CD4-positive, alpha-beta T cell (primary cell): ENCODE measurements around the gene RIPOR2. TPM values are rescaled to one million over a fixed set of nuclear protein-coding genes. Genes with fewer than 3 reads are reported as not detected.

ENCODE experiments used
- ATAC-seq: fragments of 200-7000 bp; cut with Tn5 transposase; one replicate; pipeline ENCODE4 v1.10.0; 2022; ENCODE audit warnings: mild to moderate bottlenecking; ENCODE audit not compliant: poor library complexity
- CTCF ChIA-PET: fragments of 350-600 bp; sonication (Branson Sonifier 250); formaldehyde crosslinking; loops from one replicate; lab custom pipeline; 2021; ENCODE audit warnings: antibody characterized with exemption, inconsistent platforms; lab: Charles Lee
- POLR2A ChIA-PET: fragments of 350-600 bp; sonication (Branson Sonifier 250); formaldehyde crosslinking; loops from one replicate; lab custom pipeline; 2021; ENCODE audit warnings: antibody characterized with exemption, inconsistent platforms; lab: Charles Lee
- DNase-seq, 14 experiments: peaks; one replicate each; pipeline ENCODE4 v3.0.0-alpha.2; 2013 to 2020; ENCODE audit warnings: mixed read lengths in 2 of 14
- H3K27ac ChIP-seq, 2 donors: one replicate each; pipeline versions ENCODE4 v1.5.1 to v1.7.0; 2013; ENCODE audit warnings: low read length in 2 of 2, low read depth in 1 of 2, mild to moderate bottlenecking in 1 of 2
- H3K27me3 ChIP-seq, 2 experiments: 1 replicate in 1 of 2; 2 replicates in 1 of 2; pipeline versions ENCODE4 v1.6.1 to v1.7.0; 2013; ENCODE audit warnings: low read length in 2 of 2, control low read depth in 1 of 2, mild to moderate bottlenecking in 1 of 2, moderate library complexity in 1 of 2; ENCODE audit not compliant: insufficient read depth in 2 of 2, control insufficient read depth in 1 of 2
- H3K36me3 ChIP-seq: one replicate; pipeline ENCODE4 v1.6.1; 2013; ENCODE audit warnings: low read length, control low read depth; ENCODE audit not compliant: insufficient read depth
- H3K4me1 ChIP-seq: one replicate; pipeline ENCODE4 v1.6.1; 2013; ENCODE audit warnings: low read length, control low read depth; ENCODE audit not compliant: insufficient read depth
- H3K4me3 ChIP-seq: one replicate; pipeline ENCODE4 v1.5.1; 2013; ENCODE audit warnings: mild to moderate bottlenecking, low read length, moderate library complexity
- H3K9me3 ChIP-seq, 2 experiments: 1 replicate in 1 of 2; 2 replicates in 1 of 2; pipeline versions ENCODE4 v1.6.1 to v1.7.0; 2013; ENCODE audit warnings: low read length in 2 of 2, mild to moderate bottlenecking in 2 of 2, control low read depth in 1 of 2, moderate library complexity in 1 of 2; ENCODE audit not compliant: control insufficient read depth in 1 of 2, insufficient read depth in 1 of 2
- H3K27ac Mint-ChIP-seq: one replicate; pipeline ENCODE4 v1.8.0; 2020; ENCODE audit warnings: mixed read lengths
- H3K27me3 Mint-ChIP-seq: one replicate; pipeline ENCODE4 v1.8.0; 2021; ENCODE audit warnings: mixed read lengths
- H3K36me3 Mint-ChIP-seq: one replicate; pipeline ENCODE4 v1.8.0; 2021; ENCODE audit warnings: low read depth, mixed read lengths
- H3K4me1 Mint-ChIP-seq: one replicate; pipeline ENCODE4 v1.8.0; 2021; ENCODE audit warnings: low read depth, mixed read lengths
- H3K4me3 Mint-ChIP-seq: one replicate; pipeline ENCODE4 v1.8.0; 2020; ENCODE audit warnings: mild to moderate bottlenecking, mixed read lengths
- H3K9me3 Mint-ChIP-seq: one replicate; pipeline ENCODE4 v1.8.0; 2020; ENCODE audit warnings: mixed read lengths
- CTCF ChIP-seq: fragments of 200-600 bp; IDR thresholded peaks from one replicate; pipeline ENCODE4 v1.8.0; 2022; ENCODE audit warnings: antibody characterized with exemption, mild to moderate bottlenecking
- intact Hi-C, 2 experiments: fragments of 100-400 bp; cut with DNase I in 1 of 2; cut with micrococcal nuclease in 1 of 2; formaldehyde crosslinking; loops; one replicate each; pipeline versions ENCODE4 v1.15.1 to v1.9.0; 2023 to 2025; cut with DNase I, micrococcal nuclease
- total RNA-seq, 174 experiments: library from RNA in 2 of 174; stranded (reverse) in 2 of 174; gene quantifications; one replicate each; pipeline ENCODE4 v1.2.3 and lab custom pipeline; 2021 to 2026

RIPOR2 gene
- total RNA-seq, 2 experiments from 2014 or later = 123 to 129 TPM

GRCh38 chr6:24796616-24797290, 139.0 kb downstream of the RIPOR2 start:
- H3K36me3 ChIP-seq = peaks cover 6% of the 10 kb centered on the region
- Mint-ChIP-seq H3K9me3 (no peaks in the 10 kb centered on the region), H3K27ac (peak overlapping the region; percentile 34), H3K4me1 (peaks cover 11% of the 10 kb centered on the region), H3K27me3 (no peaks in the 10 kb centered on the region), H3K4me3 (no peak overlapping the region), H3K36me3 (peaks cover 15% of the 10 kb centered on the region)
- no peaks in the 10 kb centered on the region for H3K27me3 ChIP-seq
- H3K27ac ChIP-seq = no peak overlapping the region
- no peaks in the 10 kb centered on the region for H3K9me3 ChIP-seq
- no peaks in the 10 kb centered on the region for H3K4me1 ChIP-seq
- H3K4me3 ChIP-seq = no peak overlapping the region
- ChIA-PET POLR2A (interaction anchor here (0.6 to 2.1 kb wide), 4 partner anchors 21 to 78 kb away, joined by 3 to 13 read pairs (median 4); partner anchors contain the start of gene GMNN), CTCF (interaction anchor here (1.4 kb wide), 1 partner anchor 250 kb away, joined by 3 read pairs; no protein-coding TSS in a partner anchor)
- intact Hi-C loops = no loop called here
- no peak for TF ChIP-seq CTCF
- ATAC-seq (no peak), DNase-seq (no peak)

GRCh38 chr6:24795106-24795505, 140.7 kb downstream of the RIPOR2 start:
- Histone ChIP-seq H3K4me3 (no peak overlapping the region), H3K27ac (no peak overlapping the region), H3K36me3 (no peaks in the 10 kb centered on the region), H3K9me3 (no peaks in the 10 kb centered on the region), H3K4me1 (no peaks in the 10 kb centered on the region), H3K27me3 (no peaks in the 10 kb centered on the region)
- Mint-ChIP-seq H3K4me1 (peaks cover 11% of the 10 kb centered on the region), H3K27ac (no peak overlapping the region), H3K9me3 (no peaks in the 10 kb centered on the region), H3K4me3 (no peak overlapping the region), H3K36me3 (peaks cover 9% of the 10 kb centered on the region), H3K27me3 (no peaks in the 10 kb centered on the region)
- no peak for TF ChIP-seq CTCF
- DNase-seq (no peak), ATAC-seq (no peak)
- intact Hi-C loops = no loop called here
- ChIA-PET CTCF (no interaction called here), POLR2A (interaction anchor here (0.7 to 1.1 kb wide), 3 partner anchors 9 to 1225 kb away, joined by 3 read pairs; a partner anchor contains a TSS)

GRCh38 chr6:24788031-24788665, 147.6 kb downstream of the RIPOR2 start:
- H3K4me3 Mint-ChIP-seq = no peak overlapping the region
- no peaks in the 10 kb centered on the region for H3K9me3 Mint-ChIP-seq
- no peaks in the 10 kb centered on the region for H3K4me1 Mint-ChIP-seq
- Histone ChIP-seq H3K4me1 (no peaks in the 10 kb centered on the region), H3K27me3 (no peaks in the 10 kb centered on the region), H3K9me3 (no peaks in the 10 kb centered on the region), H3K36me3 (no peaks in the 10 kb centered on the region), H3K4me3 (no peak overlapping the region), H3K27ac (no peak overlapping the region)
- ChIA-PET CTCF (no interaction called here), POLR2A (interaction anchor here (0.9 kb wide), 1 partner anchor 46 kb away, joined by 3 read pairs; no protein-coding TSS in a partner anchor)
- H3K36me3 Mint-ChIP-seq = peaks cover 36% of the 10 kb centered on the region
- ATAC-seq (no peak), DNase-seq (no peak)
- TF ChIP-seq CTCF = no peak
- no peaks in the 10 kb centered on the region for H3K27me3 Mint-ChIP-seq
- H3K27ac Mint-ChIP-seq = no peak overlapping the region
- intact Hi-C loops = no loop called here
